Psoas muscle (tissue), 8 donors: ENCODE measurements around the gene TMPRSS3. TPM values are rescaled to one million over a fixed set of nuclear protein-coding genes. Genes with fewer than 3 reads are reported as not detected.

Experiments
- ATAC-seq, 4 donors: fragments of 200-7000 bp; cut with Tn5 transposase; one replicate each; pipeline ENCODE4 v1.9.1; 2020; ENCODE audit warnings: moderate library complexity in 3 of 4, mild to moderate bottlenecking in 2 of 4
- DNase-seq, 2 donors: peaks; one replicate each; pipeline ENCODE4 v3.0.0-alpha.2; 2020
- H3K27ac ChIP-seq: fragments of 200-600 bp; one replicate; pipeline ENCODE4 v1.8.0; 2022
- H3K27me3 ChIP-seq, 3 donors: fragments of 200-600 bp in 1 of 3; one replicate each; pipeline versions ENCODE4 v1.6.1 to v1.8.0; 2013 to 2022; ENCODE audit warnings: low read length in 2 of 3, mild to moderate bottlenecking in 2 of 3, moderate library complexity in 1 of 3; ENCODE audit not compliant: insufficient read depth in 3 of 3
- H3K36me3 ChIP-seq, 2 donors: fragments of 200-600 bp in 1 of 2; one replicate each; pipeline versions ENCODE4 v1.6.1 to v1.8.0; 2013 to 2022; ENCODE audit warnings: low read depth in 1 of 2, mild to moderate bottlenecking in 1 of 2, moderate library complexity in 1 of 2; ENCODE audit not compliant: insufficient read depth in 1 of 2
- H3K4me1 ChIP-seq: fragments of 200-600 bp; one replicate; pipeline ENCODE4 v1.8.0; 2022
- H3K4me3 ChIP-seq: fragments of 200-600 bp; one replicate; pipeline ENCODE4 v1.8.0; 2022; ENCODE audit warnings: mild to moderate bottlenecking
- H3K9me3 ChIP-seq: fragments of 200-600 bp; one replicate; pipeline ENCODE4 v1.8.0; 2022
- WGBS, 3 donors: extraction: QIAGEN DNeasy Blood & Tissue Kit; methylation state at CpG; one replicate each; pipeline versions ENCODE4 v1.1.6 to v1.1.7; 2013; 5-methylcytosine and 5-hydroxymethylcytosine counted together
- intact Hi-C, 2 donors: fragments of 100-400 bp; cut with DNase I; formaldehyde crosslinking; loops; one replicate each; pipeline versions ENCODE4 v1.11.0 to v1.14.2; 2022
- polyA plus RNA-seq, 3 donors: library from polyadenylated mRNA; stranded (reverse); fragments of 200-250 nt; gene quantifications; one replicate each; pipeline ENCODE4 v1.2.3, GENCODE V29; 2013
- total RNA-seq, 4 donors: library from RNA; stranded (reverse); fragmentation: NEBNext Ultra II Directional in 2 of 4; extraction: Animal tissue kit (Norgen Biotek cat#: 25700) in 2 of 4; gene quantifications; one replicate each; pipeline versions ENCODE4 v1.2.1 to v1.2.4, GENCODE V29; 2021 to 2023
- TF ChIP-seq, protein P1 (sequence below): fragments of 200-600 bp; IDR thresholded peaks from one replicate; pipeline ENCODE4 v1.8.0; 2022; ENCODE audit warnings: antibody characterized with exemption
- donor health status: healthy with polysubstance abuse.
- donor health status: DM: no; HTN: no; CAD: no; lungs with moderate emphysema.
- donor health status: Bipolar disorder and iron deficiency.
- donor health status: healthy.
- donor health status: DM: yes; HTN: yes; CAD: no.
- donor health status: DM: no; HTN: no; CAD: no.
- donor health status: DM: no; HTN: no; CAD: no.
- donor health status: DM: yes; HTN: yes; CAD: no.

TMPRSS3 gene
- total and polyA plus RNA-seq, 7 donors = 0.25 TPM; not detected in 6

DNA sequence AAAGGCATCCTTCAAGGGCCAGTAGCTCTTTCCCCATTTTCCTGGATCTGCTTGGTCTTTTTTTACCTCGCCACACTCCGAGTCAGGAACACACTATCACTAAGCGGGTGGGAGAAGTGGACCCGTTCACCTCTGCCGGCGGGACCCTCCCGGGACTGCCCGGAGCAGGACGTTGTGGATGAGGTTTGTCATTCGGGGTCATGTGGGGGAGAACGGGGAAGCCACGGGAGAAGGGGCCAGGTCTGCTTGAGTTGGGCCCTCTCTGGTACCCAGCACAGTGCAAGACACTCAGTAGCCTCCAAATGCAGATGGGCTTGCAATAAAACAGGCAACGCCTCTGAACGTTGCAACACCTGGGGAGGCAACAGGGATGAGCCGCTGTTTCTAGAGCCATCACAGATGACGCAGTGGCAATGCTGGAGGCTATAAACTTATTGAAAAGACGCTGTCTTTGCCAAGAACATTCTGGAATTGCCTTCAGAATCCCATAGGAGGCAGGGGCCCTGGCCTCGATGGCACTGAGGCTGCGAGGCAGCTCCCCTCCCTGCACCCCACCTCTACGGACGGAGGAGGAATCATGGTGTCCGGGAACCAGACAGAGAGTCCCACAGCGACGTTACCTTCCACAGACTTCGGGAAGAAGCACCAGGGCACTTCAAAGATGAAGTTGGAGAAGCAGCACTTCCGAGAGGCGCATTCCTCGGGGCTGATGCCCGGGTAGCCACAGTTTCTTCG lies 48.8 kb downstream of the TMPRSS3 start:
- Histone ChIP-seq H3K4me3 (no peak overlapping the region), H3K4me1 (no peaks in the 10 kb centered on the region), H3K9me3 (no peaks in the 10 kb centered on the region), H3K36me3 (no peaks in the 10 kb centered on the region), H3K27me3 (peaks cover 0 to 18% (median 7%) of the 10 kb centered on the region in 3 donors), H3K27ac (no peak overlapping the region)
- WGBS, 3 donors = 85 to 88% (median 87%) methylated on average over 30 of the region's 30 CpGs
- ATAC-seq (no peak), DNase-seq (no peak)
- intact Hi-C loops = no loop called here
- TF ChIP-seq, protein P1, sequence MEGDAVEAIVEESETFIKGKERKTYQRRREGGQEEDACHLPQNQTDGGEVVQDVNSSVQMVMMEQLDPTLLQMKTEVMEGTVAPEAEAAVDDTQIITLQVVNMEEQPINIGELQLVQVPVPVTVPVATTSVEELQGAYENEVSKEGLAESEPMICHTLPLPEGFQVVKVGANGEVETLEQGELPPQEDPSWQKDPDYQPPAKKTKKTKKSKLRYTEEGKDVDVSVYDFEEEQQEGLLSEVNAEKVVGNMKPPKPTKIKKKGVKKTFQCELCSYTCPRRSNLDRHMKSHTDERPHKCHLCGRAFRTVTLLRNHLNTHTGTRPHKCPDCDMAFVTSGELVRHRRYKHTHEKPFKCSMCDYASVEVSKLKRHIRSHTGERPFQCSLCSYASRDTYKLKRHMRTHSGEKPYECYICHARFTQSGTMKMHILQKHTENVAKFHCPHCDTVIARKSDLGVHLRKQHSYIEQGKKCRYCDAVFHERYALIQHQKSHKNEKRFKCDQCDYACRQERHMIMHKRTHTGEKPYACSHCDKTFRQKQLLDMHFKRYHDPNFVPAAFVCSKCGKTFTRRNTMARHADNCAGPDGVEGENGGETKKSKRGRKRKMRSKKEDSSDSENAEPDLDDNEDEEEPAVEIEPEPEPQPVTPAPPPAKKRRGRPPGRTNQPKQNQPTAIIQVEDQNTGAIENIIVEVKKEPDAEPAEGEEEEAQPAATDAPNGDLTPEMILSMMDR = no peak

DNA sequence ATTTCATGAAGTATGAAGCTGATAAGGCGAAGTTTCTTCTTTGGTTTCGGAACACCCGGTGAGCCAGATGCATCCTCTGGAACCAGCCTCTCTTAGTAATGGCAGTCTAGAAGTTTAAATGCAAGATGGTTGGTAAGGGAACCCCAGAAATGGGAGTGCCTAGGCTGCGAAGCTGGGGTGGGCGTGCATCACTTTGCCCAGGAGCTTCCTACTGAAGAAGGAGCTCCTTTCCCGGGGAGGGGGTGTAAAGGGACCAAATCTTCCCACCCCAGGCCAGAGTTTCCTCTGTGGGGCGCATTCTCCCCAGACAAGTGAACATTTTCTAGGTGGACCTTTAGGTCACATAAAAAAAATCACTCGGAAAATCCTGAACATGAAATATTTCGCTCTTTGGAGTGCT lies 49.4 kb downstream of the TMPRSS3 start:
- Histone ChIP-seq H3K27ac (no peak overlapping the region), H3K27me3 (peaks cover 0 to 18% (median 7%) of the 10 kb centered on the region in 3 donors), H3K4me3 (no peak overlapping the region), H3K9me3 (no peaks in the 10 kb centered on the region), H3K4me1 (no peaks in the 10 kb centered on the region), H3K36me3 (no peaks in the 10 kb centered on the region)
- intact Hi-C loops = no loop called here
- DNase-seq = no peak
- 86 to 89% (median 87%) methylated on average over 9 of the region's 9 CpGs for WGBS, 3 donors
- TF ChIP-seq, protein P1 = no peak
- no peak for ATAC-seq

DNA sequence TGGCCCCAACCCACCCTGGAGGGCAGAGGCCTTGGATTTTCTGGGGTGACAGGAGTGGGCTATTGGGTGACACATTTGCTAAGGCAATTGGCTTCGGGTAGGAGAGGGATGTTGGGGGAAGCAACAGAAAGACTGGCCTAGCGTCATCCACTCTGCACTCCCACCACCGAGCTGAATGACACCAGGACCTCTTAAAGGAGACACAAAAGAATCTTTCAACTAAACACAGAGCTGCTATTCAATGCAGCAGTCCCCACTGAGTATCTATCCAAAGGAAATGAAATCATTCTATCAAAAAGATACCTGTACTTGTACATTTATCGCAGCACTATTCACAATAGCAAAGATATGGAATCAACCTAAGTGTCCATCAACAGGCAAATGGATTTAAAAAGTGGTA lies 51.2 kb downstream of the TMPRSS3 start:
- Histone ChIP-seq H3K4me3 (no peak overlapping the region), H3K4me1 (no peaks in the 10 kb centered on the region), H3K27me3 (peaks cover 0 to 18% (median 7%) of the 10 kb centered on the region in 3 donors), H3K9me3 (no peaks in the 10 kb centered on the region), H3K36me3 (no peaks in the 10 kb centered on the region), H3K27ac (no peak overlapping the region)
- DNase-seq (no peak), ATAC-seq (no peak)
- TF ChIP-seq, protein P1 = no peak
- WGBS, 3 donors = 73 to 76% (median 75%) methylated on average over 4 of the region's 4 CpGs
- intact Hi-C loops = no loop called here

DNA sequence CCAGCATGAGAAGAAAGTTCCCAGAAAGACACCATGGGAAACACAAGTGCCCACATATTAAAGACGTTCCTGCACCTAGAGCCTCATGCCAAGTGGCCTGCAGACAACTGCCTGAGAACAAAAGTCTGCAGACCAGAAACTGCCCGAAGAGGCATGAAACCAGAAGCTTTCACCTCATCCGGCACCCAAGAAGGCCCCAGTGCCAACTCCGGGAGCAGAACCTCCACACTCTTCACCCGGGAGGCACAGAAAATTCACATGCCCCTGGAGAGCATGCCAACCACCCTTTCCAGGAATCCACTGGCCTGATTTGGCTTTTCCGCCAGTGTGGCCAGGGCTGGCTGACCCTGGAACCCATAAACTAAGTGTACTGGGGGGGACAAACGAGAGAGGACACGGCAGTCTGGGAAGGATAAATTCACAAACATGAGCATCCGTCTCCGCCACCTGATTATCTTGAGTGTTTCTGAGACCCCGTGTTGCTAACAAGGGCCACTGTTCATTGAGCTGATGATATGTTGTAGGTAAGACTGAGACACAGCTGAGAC lies 51.8 kb downstream of the TMPRSS3 start:
- Histone ChIP-seq H3K36me3 (no peaks in the 10 kb centered on the region), H3K4me1 (no peaks in the 10 kb centered on the region), H3K9me3 (no peaks in the 10 kb centered on the region), H3K27ac (no peak overlapping the region), H3K27me3 (peaks cover 0 to 18% (median 7%) of the 10 kb centered on the region in 3 donors), H3K4me3 (no peak overlapping the region)
- DNase-seq (no peak), ATAC-seq (no peak)
- 51 to 68% (median 60%) methylated on average over 11 of the region's 11 CpGs for WGBS, 3 donors
- intact Hi-C loops = no loop called here
- TF ChIP-seq, protein P1 = no peak
